Stimulated activated CD8-positive, alpha-beta memory T cell treated with anti-CD3 and anti-CD28 coated beads, Interleukin-12 subunit alpha, Interleukin-12 subunit beta, amount 100 ng/mL, for 24 hours (primary cell): ENCODE results near the gene SH3RF1.

Experiments used
- DNase-seq: peaks from one replicate; pipeline ENCODE4 v3.0.0-alpha.2; 2020; ENCODE audit errors: extremely low read depth

Gene SH3RF1

GRCh38 chr4:169103966-169104412, 166.8 kb downstream of the SH3RF1 start:
- no peak for DNase-seq

GRCh38 chr4:169102026-169102425, 168.7 kb downstream of the SH3RF1 start:
- DNase-seq: no peak

GRCh38 chr4:169100670-169101101, 170.1 kb downstream of the SH3RF1 start:
- DNase-seq: no peak

GRCh38 chr4:169099771-169100180, 171.0 kb downstream of the SH3RF1 start:
- no peak for DNase-seq

- DNase-seq: no peak
Measured at GRCh38 chr4:169098969-169099690, 171.6 kb downstream of the SH3RF1 start.

- DNase-seq: no peak
Measured at GRCh38 chr4:169098532-169098931, 172.2 kb downstream of the SH3RF1 start.

GRCh38 chr4:169098054-169098497, 172.7 kb downstream of the SH3RF1 start:
- DNase-seq: no peak

- no peak for DNase-seq
Measured at GRCh38 chr4:169096221-169096620, 174.5 kb downstream of the SH3RF1 start.

- no peak for DNase-seq
Measured at GRCh38 chr4:169094656-169095231, 176.0 kb downstream of the SH3RF1 start.

- DNase-seq: no peak
Measured at GRCh38 chr4:169092889-169093522, 177.8 kb downstream of the SH3RF1 start.

GRCh38 chr4:169090484-169091215, 180.1 kb downstream of the SH3RF1 start:
- DNase-seq: no peak

GRCh38 chr4:169089004-169089403, 181.8 kb downstream of the SH3RF1 start:
- no peak for DNase-seq

GRCh38 chr4:169084954-169085353, 185.8 kb downstream of the SH3RF1 start:
- no peak for DNase-seq

- DNase-seq: no peak
Measured at GRCh38 chr4:169080981-169081380, 189.8 kb downstream of the SH3RF1 start.

GRCh38 chr4:169079942-169080827, 190.6 kb downstream of the SH3RF1 start:
- DNase-seq: no peak

- no peak for DNase-seq
Measured at GRCh38 chr4:169074117-169074516, 196.6 kb downstream of the SH3RF1 start.

- DNase-seq: no peak
Measured at GRCh38 chr4:169071747-169072146, 199.0 kb downstream of the SH3RF1 start.

- DNase-seq: no peak
Measured at GRCh38 chr4:169070895-169071218, 199.9 kb downstream of the SH3RF1 start.

- no peak for DNase-seq
Measured at GRCh38 chr4:169070071-169070894, 200.5 kb downstream of the SH3RF1 start.

- no peak for DNase-seq
Measured at GRCh38 chr4:169068423-169068822, 202.3 kb downstream of the SH3RF1 start.
